Caco-2 (cell line): ENCODE results near the gene RUNX2. TPM values are rescaled to one million over a fixed set of nuclear protein-coding genes. Genes with fewer than 3 reads are reported as not detected.

Experiments
- BruUV-seq: library from RNA; stranded (reverse); fragments of 400-500 nt; replicated peaks from 2 replicates; lab custom pipeline; 2021; lab: Mats Ljungman, UMichigan
- CTCF ChIA-PET: fragments of 300-600 bp; sonication (Branson Sonifier 250); formaldehyde crosslinking; loops from one replicate; lab custom pipeline; 2022; ENCODE audit warnings: antibody characterized with exemption; lab: Charles Lee
- POLR2A ChIA-PET: fragments of 300-600 bp; sonication (Branson Sonifier 250); formaldehyde crosslinking; loops from one replicate; lab custom pipeline; 2022; ENCODE audit warnings: antibody characterized with exemption; lab: Charles Lee
- DNase-seq, 2 experiments: peaks; one replicate each; pipeline versions ENCODE4 v3.0.0 to v3.0.0-alpha.2; 2020 to 2022
- H3K27me3 ChIP-seq: replicated peaks from 2 replicates; pipeline ENCODE4 v1.6.0; 2011; ENCODE audit warnings: low read length; ENCODE audit not compliant: control insufficient read depth, insufficient read depth
- H3K36me3 ChIP-seq: 2 replicates; pipeline ENCODE4 v1.5.1; 2011; ENCODE audit warnings: low read length; ENCODE audit not compliant: control insufficient read depth, insufficient read depth
- H3K4me1 ChIP-seq: fragments of 250-450 bp; sonication (Bioruptor Pico); 2 replicates; pipeline ENCODE4 v1.5.1; 2020; ENCODE audit warnings: mild to moderate bottlenecking
- H3K4me3 ChIP-seq: 2 replicates; pipeline ENCODE4 v1.5.1; 2011; ENCODE audit warnings: low read depth, mild to moderate bottlenecking, control low read depth, low read length
- H3K9me3 ChIP-seq: fragments of 250-450 bp; sonication (Bioruptor Pico); 2 replicates; pipeline ENCODE4 v1.5.1; 2020; ENCODE audit warnings: mild to moderate bottlenecking, moderate library complexity
- H3K27ac Mint-ChIP-seq: one replicate; pipeline ENCODE4 v1.8.0; 2022; ENCODE audit warnings: mixed read lengths; ENCODE audit not compliant: unreplicated experiment
- H3K27me3 Mint-ChIP-seq: one replicate; pipeline ENCODE4 v1.8.0; 2022; ENCODE audit warnings: mixed read lengths; ENCODE audit not compliant: insufficient read depth, unreplicated experiment
- H3K36me3 Mint-ChIP-seq: one replicate; pipeline ENCODE4 v1.8.0; 2022; ENCODE audit warnings: mild to moderate bottlenecking, mixed read lengths; ENCODE audit not compliant: insufficient read depth, unreplicated experiment
- H3K4me1 Mint-ChIP-seq: one replicate; pipeline ENCODE4 v1.8.0; 2022; ENCODE audit warnings: low read depth, mixed read lengths; ENCODE audit not compliant: unreplicated experiment
- H3K4me3 Mint-ChIP-seq: one replicate; pipeline ENCODE4 v1.8.0; 2022; ENCODE audit warnings: mild to moderate bottlenecking, moderate library complexity, mixed read lengths; ENCODE audit not compliant: unreplicated experiment
- H3K9me3 Mint-ChIP-seq: one replicate; pipeline ENCODE4 v1.8.0; 2022; ENCODE audit warnings: mixed read lengths; ENCODE audit not compliant: unreplicated experiment
- intact Hi-C: fragments of 100-400 bp; cut with micrococcal nuclease; formaldehyde crosslinking; loops from one replicate; pipeline ENCODE4 v1.10.0; 2022; ENCODE audit not compliant: unreplicated experiment
- total RNA-seq: library from RNA; stranded (reverse); gene quantifications from 2 replicates; pipeline ENCODE4 v1.2.3, GENCODE V29; 2022
- TF ChIP-seq, protein P1 (sequence below), 2 experiments: fragments of 200-600 bp in 1 of 2; IDR thresholded peaks; 1 replicate in 1 of 2; 2 replicates in 1 of 2; pipeline versions ENCODE4 v1.5.1 to v1.8.0; 2011 to 2022; ENCODE audit warnings: antibody characterized with exemption in 1 of 2, control low read depth in 1 of 2, inconsistent platforms in 1 of 2, low read depth in 1 of 2, low read length in 1 of 2, mild to moderate bottlenecking in 1 of 2, moderate library complexity in 1 of 2; ENCODE audit not compliant: insufficient read depth in 1 of 2, severe bottlenecking in 1 of 2, unreplicated experiment in 1 of 2

Gene RUNX2
- total RNA-seq, 1 experiment from 2014 or later: not detected

- H3K4me1 Mint-ChIP-seq: no peaks in the 10 kb centered on the region
- no peak overlapping the region for H3K4me3 Mint-ChIP-seq
- no peak overlapping the region for H3K27ac Mint-ChIP-seq
- H3K9me3 ChIP-seq: no peaks in the 10 kb centered on the region
- ChIA-PET POLR2A (no interaction called here), CTCF (no interaction called here)
- no TSS peak for BruUV-seq
- intact Hi-C loops: no loop called here
- TF ChIP-seq, protein P1, sequence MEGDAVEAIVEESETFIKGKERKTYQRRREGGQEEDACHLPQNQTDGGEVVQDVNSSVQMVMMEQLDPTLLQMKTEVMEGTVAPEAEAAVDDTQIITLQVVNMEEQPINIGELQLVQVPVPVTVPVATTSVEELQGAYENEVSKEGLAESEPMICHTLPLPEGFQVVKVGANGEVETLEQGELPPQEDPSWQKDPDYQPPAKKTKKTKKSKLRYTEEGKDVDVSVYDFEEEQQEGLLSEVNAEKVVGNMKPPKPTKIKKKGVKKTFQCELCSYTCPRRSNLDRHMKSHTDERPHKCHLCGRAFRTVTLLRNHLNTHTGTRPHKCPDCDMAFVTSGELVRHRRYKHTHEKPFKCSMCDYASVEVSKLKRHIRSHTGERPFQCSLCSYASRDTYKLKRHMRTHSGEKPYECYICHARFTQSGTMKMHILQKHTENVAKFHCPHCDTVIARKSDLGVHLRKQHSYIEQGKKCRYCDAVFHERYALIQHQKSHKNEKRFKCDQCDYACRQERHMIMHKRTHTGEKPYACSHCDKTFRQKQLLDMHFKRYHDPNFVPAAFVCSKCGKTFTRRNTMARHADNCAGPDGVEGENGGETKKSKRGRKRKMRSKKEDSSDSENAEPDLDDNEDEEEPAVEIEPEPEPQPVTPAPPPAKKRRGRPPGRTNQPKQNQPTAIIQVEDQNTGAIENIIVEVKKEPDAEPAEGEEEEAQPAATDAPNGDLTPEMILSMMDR (IDR thresholded peaks at IDR 0.05; ENCODE audit: insufficient read depth in 1 of 2, low read depth in 1 of 2, low read length in 1 of 2, severe bottlenecking in 1 of 2, unreplicated experiment in 1 of 2): no peak
- no peaks in the 10 kb centered on the region for H3K4me1 ChIP-seq
- peaks cover 5% of the 10 kb centered on the region for H3K27me3 Mint-ChIP-seq
- no peaks in the 10 kb centered on the region for H3K36me3 ChIP-seq
- no peak overlapping the region for H3K4me3 ChIP-seq
- DNase-seq: no peak
- no peaks in the 10 kb centered on the region for H3K36me3 Mint-ChIP-seq
- no peaks in the 10 kb centered on the region for H3K27me3 ChIP-seq
- no peaks in the 10 kb centered on the region for H3K9me3 Mint-ChIP-seq
Measured at GRCh38 chr6:45640081-45640491, 312.0 kb downstream of the RUNX2 start.

DNA sequence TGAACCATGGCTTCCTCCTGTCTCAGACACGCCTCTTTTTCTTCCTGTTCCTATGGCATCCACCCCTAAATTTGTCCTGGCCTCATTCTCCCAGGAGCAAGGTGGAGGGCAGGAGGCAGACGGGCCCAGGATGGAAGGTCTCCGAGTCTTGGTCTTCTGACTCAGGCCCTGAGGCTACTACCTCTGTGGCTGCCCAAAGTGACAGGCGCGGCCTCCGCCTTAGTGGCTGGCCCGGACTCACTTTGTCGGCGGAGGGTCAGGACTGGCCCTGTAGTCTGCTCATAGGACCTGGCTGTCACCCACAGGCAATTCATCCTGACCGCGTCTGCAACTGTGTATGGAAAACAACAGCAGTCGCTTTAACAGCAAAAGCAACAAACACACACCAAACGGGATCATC lies 312.7 kb downstream of the RUNX2 start:
- intact Hi-C loops: no loop called here
- no peaks in the 10 kb centered on the region for H3K9me3 ChIP-seq
- Mint-ChIP-seq H3K36me3 (no peaks in the 10 kb centered on the region), H3K27me3 (peaks cover 3% of the 10 kb centered on the region), H3K4me1 (no peaks in the 10 kb centered on the region), H3K9me3 (no peaks in the 10 kb centered on the region), H3K27ac (no peak overlapping the region), H3K4me3 (no peak overlapping the region)
- no peaks in the 10 kb centered on the region for H3K4me1 ChIP-seq
- no peak overlapping the region for H3K4me3 ChIP-seq
- BruUV-seq: no TSS peak
- no peaks in the 10 kb centered on the region for H3K36me3 ChIP-seq
- ChIA-PET POLR2A (no interaction called here), CTCF (no interaction called here)
- H3K27me3 ChIP-seq: no peaks in the 10 kb centered on the region
- no peak for DNase-seq
- TF ChIP-seq, protein P1 (IDR thresholded peaks at IDR 0.05; ENCODE audit: insufficient read depth in 1 of 2, low read depth in 1 of 2, low read length in 1 of 2, severe bottlenecking in 1 of 2, unreplicated experiment in 1 of 2): no peak

DNA sequence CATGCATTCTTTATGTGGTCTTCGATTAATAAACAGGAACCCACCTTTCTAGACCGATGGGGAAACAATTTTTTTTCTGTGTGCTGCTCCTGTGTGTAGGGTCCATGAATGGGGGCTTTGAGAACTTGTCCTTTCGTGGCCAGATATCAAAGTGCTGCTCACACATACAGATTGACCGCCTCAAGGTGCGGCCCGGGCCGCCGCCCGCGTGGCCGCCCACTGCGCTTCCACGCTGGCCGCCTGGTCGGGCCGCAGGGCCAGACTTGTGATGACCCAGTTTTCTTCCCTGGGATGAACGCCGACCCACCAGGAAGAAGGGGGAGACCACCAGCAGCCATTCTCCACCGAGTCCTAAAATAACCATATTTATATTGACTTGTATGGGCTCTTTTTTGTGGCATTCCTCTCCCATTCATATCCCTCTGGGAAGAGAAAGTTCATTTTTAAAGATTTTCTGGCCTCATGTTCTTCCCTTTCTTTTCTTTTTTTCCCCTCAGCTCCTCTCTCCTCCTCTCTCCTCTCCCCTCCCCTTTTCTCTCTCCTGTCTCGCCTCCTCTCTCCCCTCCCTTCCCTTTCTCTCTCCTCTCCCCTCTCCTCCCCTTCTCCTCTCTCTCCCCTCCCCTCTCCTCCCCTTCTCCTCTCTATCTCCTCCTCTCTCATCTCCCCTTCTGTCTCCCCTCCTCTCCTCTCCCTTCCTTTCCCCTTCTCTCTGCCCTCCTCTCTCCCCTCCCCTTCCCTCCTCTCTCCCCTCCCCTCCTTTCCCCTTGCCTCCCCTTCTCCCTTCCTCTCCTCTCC lies 314.4 kb downstream of the RUNX2 start:
- ChIA-PET POLR2A (no interaction called here), CTCF (no interaction called here)
- Mint-ChIP-seq H3K27me3 (peaks cover 3% of the 10 kb centered on the region), H3K27ac (no peak overlapping the region), H3K4me1 (no peaks in the 10 kb centered on the region), H3K36me3 (no peaks in the 10 kb centered on the region), H3K4me3 (no peak overlapping the region), H3K9me3 (no peaks in the 10 kb centered on the region)
- Histone ChIP-seq H3K36me3 (no peaks in the 10 kb centered on the region), H3K27me3 (no peaks in the 10 kb centered on the region), H3K4me3 (no peak overlapping the region), H3K9me3 (no peaks in the 10 kb centered on the region), H3K4me1 (no peaks in the 10 kb centered on the region)
- no peak for DNase-seq
- TF ChIP-seq, protein P1 (IDR thresholded peaks at IDR 0.05; ENCODE audit: insufficient read depth in 1 of 2, low read depth in 1 of 2, low read length in 1 of 2, severe bottlenecking in 1 of 2, unreplicated experiment in 1 of 2): no peak
- BruUV-seq: no TSS peak
- intact Hi-C loops: no loop called here
